Measurements from ENCODE around the gene LRRC71. TPM values are rescaled to one million over a fixed set of nuclear protein-coding genes. Genes with fewer than 3 reads are reported as not detected.

Gene LRRC71
- total RNA-seq, 4 donors from 2014 or later, result not detected

DNA sequence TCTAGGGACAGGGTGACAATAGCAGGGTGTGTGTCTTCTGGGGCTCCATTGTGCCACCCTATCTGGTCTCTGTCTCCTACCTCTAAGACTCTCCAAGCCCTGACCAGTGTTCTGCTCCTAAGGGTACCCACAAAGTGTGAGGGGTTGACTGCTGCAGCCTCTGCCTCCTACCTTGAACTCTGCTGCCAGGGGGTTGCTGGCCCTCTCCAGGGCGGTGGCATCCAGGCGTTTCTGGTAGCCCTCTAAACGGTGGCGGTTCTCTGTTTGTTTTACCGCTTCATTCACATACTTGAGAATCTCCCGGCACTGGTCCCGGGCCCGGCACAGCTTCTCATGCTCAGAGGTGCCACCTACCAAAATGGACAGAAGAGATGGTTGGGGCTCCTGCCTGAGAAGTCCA is 24.4 kb downstream of the LRRC71 start:
- intact Hi-C loops (cut with DNase I; ENCODE audit: low total_unique reads), result no loop called here
- DNase-seq (ENCODE audit: low spot score in 2 of 2), result no peak
- no peak overlapping the region for H3K4me3 ChIP-seq (ENCODE audit: low read depth, poor library complexity, severe bottlenecking)
- TF ChIP-seq, protein P1, sequence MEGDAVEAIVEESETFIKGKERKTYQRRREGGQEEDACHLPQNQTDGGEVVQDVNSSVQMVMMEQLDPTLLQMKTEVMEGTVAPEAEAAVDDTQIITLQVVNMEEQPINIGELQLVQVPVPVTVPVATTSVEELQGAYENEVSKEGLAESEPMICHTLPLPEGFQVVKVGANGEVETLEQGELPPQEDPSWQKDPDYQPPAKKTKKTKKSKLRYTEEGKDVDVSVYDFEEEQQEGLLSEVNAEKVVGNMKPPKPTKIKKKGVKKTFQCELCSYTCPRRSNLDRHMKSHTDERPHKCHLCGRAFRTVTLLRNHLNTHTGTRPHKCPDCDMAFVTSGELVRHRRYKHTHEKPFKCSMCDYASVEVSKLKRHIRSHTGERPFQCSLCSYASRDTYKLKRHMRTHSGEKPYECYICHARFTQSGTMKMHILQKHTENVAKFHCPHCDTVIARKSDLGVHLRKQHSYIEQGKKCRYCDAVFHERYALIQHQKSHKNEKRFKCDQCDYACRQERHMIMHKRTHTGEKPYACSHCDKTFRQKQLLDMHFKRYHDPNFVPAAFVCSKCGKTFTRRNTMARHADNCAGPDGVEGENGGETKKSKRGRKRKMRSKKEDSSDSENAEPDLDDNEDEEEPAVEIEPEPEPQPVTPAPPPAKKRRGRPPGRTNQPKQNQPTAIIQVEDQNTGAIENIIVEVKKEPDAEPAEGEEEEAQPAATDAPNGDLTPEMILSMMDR (IDR thresholded peaks at IDR 0.05), result no peak
- no peak for TF ChIP-seq POLR2A (IDR thresholded peaks at IDR 0.05)
- WGBS, 2 donors, result 93 to 95% methylated on average over 8 of the region's 8 CpGs

DNA sequence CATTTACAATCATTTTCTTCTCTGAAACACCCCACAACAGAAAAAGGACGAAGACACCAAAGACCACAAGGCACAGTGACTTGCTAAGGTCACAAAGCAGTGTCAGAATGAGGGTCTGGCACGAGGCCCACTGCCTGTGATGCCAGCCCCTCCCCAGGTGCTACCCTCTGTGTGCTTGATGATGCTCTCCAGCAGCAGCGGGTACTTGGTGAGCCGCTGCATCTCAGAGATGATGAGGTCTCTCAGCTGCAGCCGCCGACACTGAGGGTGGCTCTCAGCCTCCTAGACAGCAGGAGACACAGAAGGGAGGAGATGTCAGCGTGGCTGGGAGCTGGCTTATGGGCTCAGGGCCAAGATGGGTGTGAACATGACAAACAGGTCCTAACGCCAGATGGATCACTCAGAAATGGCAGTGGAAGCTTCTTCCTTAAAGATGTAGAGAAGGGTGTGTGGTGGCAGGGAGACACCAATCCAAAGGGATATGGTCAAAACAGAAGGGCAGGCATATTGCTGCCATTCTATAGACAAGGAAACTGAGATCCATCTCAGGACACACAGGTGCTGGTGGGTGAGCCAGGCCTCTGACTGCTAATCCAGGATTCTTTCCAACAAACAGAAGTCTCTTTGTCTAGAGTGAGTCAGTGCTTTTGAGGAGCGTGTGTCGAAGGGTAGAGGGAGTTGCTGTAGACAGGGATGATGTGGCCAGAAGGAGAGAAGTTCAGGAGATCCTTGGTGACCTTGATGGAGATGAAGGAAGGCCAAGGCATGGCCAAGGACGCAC is 25.6 kb downstream of the LRRC71 start:
- TF ChIP-seq, protein P1 (IDR thresholded peaks at IDR 0.05), result no peak
- TF ChIP-seq POLR2A (IDR thresholded peaks at IDR 0.05), result no peak
- intact Hi-C loops (cut with DNase I; ENCODE audit: low total_unique reads), result no loop called here
- H3K4me3 ChIP-seq (ENCODE audit: low read depth, poor library complexity, severe bottlenecking), result no peak overlapping the region
- 61 to 62% methylated on average over 8 to 11 of the region's 11 CpGs for WGBS, 2 donors
- no peak for DNase-seq (ENCODE audit: low spot score in 2 of 2)

GRCh38 chr1:156947127-156947526 is 26.7 kb downstream of the LRRC71 start:
- 95 to 97% methylated on average over 9 of the region's 9 CpGs for WGBS, 2 donors
- DNase-seq (ENCODE audit: low spot score in 2 of 2), result no peak
- TF ChIP-seq, protein P1 (IDR thresholded peaks at IDR 0.05), result no peak
- no peak for TF ChIP-seq POLR2A (IDR thresholded peaks at IDR 0.05)
- no peak overlapping the region for H3K4me3 ChIP-seq (ENCODE audit: low read depth, poor library complexity, severe bottlenecking)
- intact Hi-C loops (cut with DNase I; ENCODE audit: low total_unique reads), result no loop called here

DNA sequence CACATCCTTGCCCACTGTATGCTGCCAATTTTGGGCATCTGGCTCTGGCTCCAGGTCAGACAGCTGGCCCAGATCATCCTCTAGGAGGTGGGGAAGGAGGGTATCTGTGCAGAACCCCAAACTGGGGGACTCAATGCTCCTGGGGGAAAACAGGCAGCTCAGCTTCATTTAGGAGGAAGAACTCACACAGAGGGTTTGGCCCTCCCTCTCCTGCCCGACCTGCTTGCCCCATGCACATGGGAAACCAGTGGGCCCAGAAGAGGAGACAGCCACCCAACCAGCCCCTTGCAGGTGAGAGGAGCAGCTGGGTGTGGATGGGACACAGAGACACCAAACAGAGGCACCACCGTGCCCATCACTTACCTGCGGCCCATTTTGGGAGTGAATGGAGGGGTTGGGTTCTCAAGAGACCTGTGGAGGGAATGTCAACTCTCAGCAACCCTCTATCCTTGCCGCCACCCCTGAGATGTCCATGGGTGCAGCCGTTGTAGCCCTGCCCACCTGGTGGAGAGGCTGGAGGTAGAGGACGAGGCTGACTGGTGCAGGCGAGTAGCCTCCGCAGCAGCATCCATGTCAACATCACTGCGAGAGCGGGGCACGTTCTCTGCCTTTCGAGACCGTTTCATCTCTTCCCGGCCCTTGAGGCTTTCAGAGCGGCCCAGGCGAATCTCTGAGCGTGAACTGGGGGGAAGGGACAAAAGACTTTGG is 27.5 kb downstream of the LRRC71 start:
- TF ChIP-seq, protein P1 (IDR thresholded peaks at IDR 0.05), result no peak
- TF ChIP-seq POLR2A (IDR thresholded peaks at IDR 0.05), result no peak
- intact Hi-C loops (cut with DNase I; ENCODE audit: low total_unique reads), result no loop called here
- no peak for DNase-seq (ENCODE audit: low spot score in 2 of 2)

DNA sequence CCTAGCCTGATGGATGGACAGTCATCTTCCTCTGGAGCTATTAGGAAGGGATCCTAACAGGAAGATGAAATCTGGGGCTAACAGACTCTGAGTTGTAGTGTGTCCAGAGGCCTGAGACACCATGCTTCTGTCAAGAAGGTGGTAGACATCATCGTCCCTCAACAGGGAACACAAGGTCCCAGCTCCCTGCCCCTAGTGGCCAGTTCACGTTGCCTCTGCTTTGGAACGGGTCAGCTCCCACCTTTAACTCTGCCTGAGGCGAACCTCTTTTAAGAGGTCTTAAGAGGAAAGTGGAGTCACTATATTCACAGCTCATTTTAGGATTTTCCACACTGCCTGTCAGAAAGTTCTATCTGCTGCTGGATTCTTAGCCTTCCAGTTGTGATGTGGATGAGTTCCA is 28.3 kb downstream of the LRRC71 start:
- WGBS, 2 donors, result 80 to 92% methylated on average over 4 of the region's 4 CpGs
- intact Hi-C loops (cut with DNase I; ENCODE audit: low total_unique reads), result no loop called here
- no peak for TF ChIP-seq POLR2A (IDR thresholded peaks at IDR 0.05)
- TF ChIP-seq, protein P1 (IDR thresholded peaks at IDR 0.05), result no peak
- no peak overlapping the region for H3K4me3 ChIP-seq (ENCODE audit: low read depth, poor library complexity, severe bottlenecking)
- no peak for DNase-seq (ENCODE audit: low spot score in 2 of 2)

More for the DNA sequence above, 27.5 kb downstream of the LRRC71 start:
- WGBS, 2 donors, result 94 to 97% methylated on average over 17 of the region's 17 CpGs
- H3K4me3 ChIP-seq (ENCODE audit: low read depth, poor library complexity, severe bottlenecking), result no peak overlapping the region

Data from lower leg skin (tissue), 4 donors.